ENCODE data around the gene ADAMTS13. TPM values are rescaled to one million over a fixed set of nuclear protein-coding genes. Genes with fewer than 3 reads are reported as not detected.

Gene ADAMTS13
- polyA plus RNA-seq, 1 donor from 2014 or later: 13.5 TPM

GRCh38 chr9:133454325-133454724, 32.2 kb downstream of the ADAMTS13 start:
- H3K27ac ChIP-seq (ENCODE audit: low read length): no peak overlapping the region
- H3K9me3 ChIP-seq (ENCODE audit: low read length): no peaks in the 10 kb centered on the region
- H3F3A ChIP-seq (ENCODE audit: insufficient read depth, low read length, poor library complexity, severe bottlenecking): no peaks in the 10 kb centered on the region
- H4K20me1 ChIP-seq (ENCODE audit: insufficient read depth): no peaks in the 10 kb centered on the region
- H3K79me2 ChIP-seq (replicated peaks; ENCODE audit: insufficient read depth, low read length): no peaks in the 10 kb centered on the region
- no peak overlapping the region for H3K4me2 ChIP-seq (ENCODE audit: low read length)
- H3K4me3 ChIP-seq (ENCODE audit: low read length): no peak overlapping the region
- TF ChIP-seq RAD21 (conservative IDR thresholded peaks at IDR 0.05) (no peak), TAF1 (IDR thresholded peaks at IDR 0.05; ENCODE audit: low read depth) (no peak), EZH2 (IDR thresholded peaks at IDR 0.05; ENCODE audit: borderline replicate concordance, insufficient read depth, low read length, poor library complexity, severe bottlenecking) (no peak), CTCF (IDR thresholded peaks at IDR 0.05; ENCODE audit: poor library complexity, severe bottlenecking) (no peak), REST (IDR thresholded peaks at IDR 0.05; ENCODE audit: borderline replicate concordance) (no peak), POLR2AphosphoS5 (IDR thresholded peaks at IDR 0.05) (no peak), SMC3 (conservative IDR thresholded peaks at IDR 0.05; ENCODE audit: poor library complexity) (no peak), MXI1 (conservative IDR thresholded peaks at IDR 0.05; ENCODE audit: poor library complexity, severe bottlenecking) (no peak), EP300 (conservative IDR thresholded peaks at IDR 0.05; ENCODE audit: poor library complexity, severe bottlenecking) (no peak)
- no peaks in the 10 kb centered on the region for H3K27me3 ChIP-seq (ENCODE audit: insufficient read depth, low read depth, low read length)
- no peaks in the 10 kb centered on the region for H3K9me2 ChIP-seq (ENCODE audit: insufficient read depth, low read length)
- H2AFZ ChIP-seq (ENCODE audit: low read depth, low read length): no peak overlapping the region
- no peak overlapping the region for H3K9ac ChIP-seq (ENCODE audit: low read length)
- H3K36me3 ChIP-seq (ENCODE audit: insufficient read depth, low read length): no peaks in the 10 kb centered on the region

GRCh38 chr9:133454943-133455673, 32.9 kb downstream of the ADAMTS13 start:
- no peaks in the 10 kb centered on the region for H3K36me3 ChIP-seq (ENCODE audit: insufficient read depth, low read length)
- no peaks in the 10 kb centered on the region for H3K79me2 ChIP-seq (replicated peaks; ENCODE audit: insufficient read depth, low read length)
- no peak overlapping the region for H3K27ac ChIP-seq (ENCODE audit: low read length)
- no peak overlapping the region for H3K4me2 ChIP-seq (ENCODE audit: low read length)
- no peaks in the 10 kb centered on the region for H3K9me3 ChIP-seq (ENCODE audit: low read length)
- no peak overlapping the region for H3K4me3 ChIP-seq (ENCODE audit: low read length)
- no peaks in the 10 kb centered on the region for H3K27me3 ChIP-seq (ENCODE audit: insufficient read depth, low read depth, low read length)
- no peaks in the 10 kb centered on the region for H3K9me2 ChIP-seq (ENCODE audit: insufficient read depth, low read length)
- TF ChIP-seq TAF1 (IDR thresholded peaks at IDR 0.05; ENCODE audit: low read depth) (no peak), REST (IDR thresholded peaks at IDR 0.05; ENCODE audit: borderline replicate concordance) (no peak), MXI1 (conservative IDR thresholded peaks at IDR 0.05; ENCODE audit: poor library complexity, severe bottlenecking) (no peak), EZH2 (IDR thresholded peaks at IDR 0.05; ENCODE audit: borderline replicate concordance, insufficient read depth, low read length, poor library complexity, severe bottlenecking) (no peak), CTCF (IDR thresholded peaks at IDR 0.05; ENCODE audit: poor library complexity, severe bottlenecking) (no peak), EP300 (conservative IDR thresholded peaks at IDR 0.05; ENCODE audit: poor library complexity, severe bottlenecking) (no peak), RAD21 (conservative IDR thresholded peaks at IDR 0.05) (no peak)
- H4K20me1 ChIP-seq (ENCODE audit: insufficient read depth): no peaks in the 10 kb centered on the region
- no peak overlapping the region for H3K9ac ChIP-seq (ENCODE audit: low read length)
- H2AFZ ChIP-seq (ENCODE audit: low read depth, low read length): no peak overlapping the region
- no peaks in the 10 kb centered on the region for H3F3A ChIP-seq (ENCODE audit: insufficient read depth, low read length, poor library complexity, severe bottlenecking)
